ENCODE measurements around the gene XRCC5. TPM values are rescaled to one million over a fixed set of nuclear protein-coding genes. Genes with fewer than 3 reads are reported as not detected.

XRCC5 gene
- total and polyA plus RNA-seq, 2 donors = 113 to 390 TPM

DNA sequence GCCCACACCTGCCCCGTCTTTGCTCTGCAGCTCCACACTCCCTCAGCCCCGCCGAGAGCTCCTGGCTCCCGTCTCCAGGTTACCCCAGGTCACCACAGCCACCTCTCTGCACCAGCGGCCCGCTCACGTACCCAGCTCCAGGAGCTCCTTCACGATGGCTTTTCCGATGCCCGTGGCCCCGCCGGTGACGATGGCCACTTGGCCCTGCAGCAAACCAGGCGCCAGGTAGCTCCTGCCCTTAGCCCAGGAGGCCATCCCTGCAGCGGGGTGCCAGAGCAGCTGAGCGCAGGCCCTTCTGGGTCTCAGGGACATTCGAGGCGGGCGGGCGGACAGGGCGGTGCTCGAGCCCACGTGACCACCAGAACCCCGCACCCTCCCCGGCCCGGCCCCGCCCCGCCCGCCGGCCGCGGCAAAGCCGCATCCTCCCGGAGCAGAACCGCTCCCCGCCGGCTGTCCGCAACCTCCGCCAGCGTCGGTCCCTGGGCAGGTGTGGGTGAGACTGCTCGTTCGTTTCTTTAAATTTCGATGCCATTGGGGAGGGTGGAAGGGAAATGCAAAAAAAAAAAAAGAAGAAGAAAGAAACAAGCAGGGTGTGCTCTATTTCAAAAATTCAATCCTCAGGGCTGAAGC is 27.5 kb upstream of the XRCC5 start, which contains the start of the genes PECR and TMEM169:
Gene PECR, minus strand, starts transcription at position 323 of the 630 bp plus-strand sequence. Its CDS starts 68 bp downstream, at position 255.
Gene TMEM169, plus strand, starts transcription at position 433 of the 630 bp plus-strand sequence. CDS start 14,045 bp downstream, outside the sequence.
- peak within 1 kb of the TSS; percentile 55 to 58 for H3K27ac ChIP-seq (ENCODE audit: low read depth in 1 of 2, low read length in 1 of 2)
- H3K27me3 ChIP-seq (ENCODE audit: control insufficient read depth in 2 of 2, insufficient read depth in 1 of 2, low read length in 1 of 2) = no peaks in the 10 kb centered on the region

DNA sequence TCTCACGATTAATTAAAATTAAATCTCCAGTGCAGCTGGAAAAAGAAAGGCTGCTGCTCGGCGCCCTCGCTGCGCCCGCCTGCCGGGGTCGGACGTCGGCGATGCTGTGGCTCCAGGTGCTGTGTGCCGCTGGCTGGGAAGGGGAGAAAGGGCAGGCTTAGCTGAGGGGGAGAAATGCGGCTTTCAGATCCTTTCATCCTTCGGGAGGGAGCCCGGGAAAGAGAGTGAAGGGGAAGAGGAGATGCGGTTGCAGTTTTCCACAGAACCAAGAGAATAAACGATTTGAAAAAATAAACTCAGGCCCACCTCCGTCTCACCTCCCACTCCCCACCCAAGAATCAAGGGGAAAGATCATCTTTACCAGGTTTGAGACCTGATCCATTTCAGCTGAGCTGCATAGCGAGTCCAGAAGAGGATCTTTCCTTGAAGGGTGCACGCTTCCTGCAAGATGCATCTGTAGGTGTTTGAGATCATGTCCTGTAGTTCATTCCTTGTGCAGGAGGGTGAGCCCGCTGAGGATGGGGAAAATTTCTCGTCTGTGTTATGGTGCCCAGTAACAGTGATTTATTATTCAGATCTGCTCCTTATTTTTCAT is 26.9 kb upstream of the XRCC5 start:
- Histone ChIP-seq H3K27me3 (ENCODE audit: control insufficient read depth in 2 of 2, insufficient read depth in 1 of 2, low read length in 1 of 2) (no peaks in the 10 kb centered on the region), H3K4me3 (ENCODE audit: low read length in 2 of 2) (peak overlapping the region; percentile 59 to 77), H3K4me1 (ENCODE audit: control insufficient read depth in 2 of 2, insufficient read depth in 2 of 2, low read length in 2 of 2) (peaks cover 26 to 43% of the 10 kb centered on the region in 2 donors), H3K36me3 (ENCODE audit: control insufficient read depth in 2 of 2, insufficient read depth in 2 of 2, low read length in 1 of 2) (no peaks in the 10 kb centered on the region), H3K27ac (ENCODE audit: low read depth in 1 of 2, low read length in 1 of 2) (peak overlapping the region; percentile 31 to 55), H3K9me3 (ENCODE audit: control insufficient read depth in 2 of 2, insufficient read depth in 1 of 2, low read length in 1 of 2) (no peaks in the 10 kb centered on the region)
- DNase-seq (ENCODE audit: low read depth in 6 of 9, low spot score in 9 of 9) = no peak
- WGBS = 19% methylated on average over 22 of the region's 22 CpGs

More for the DNA sequence above, 27.5 kb upstream of the XRCC5 start, which contains the start of the genes PECR and TMEM169:
- H3K4me3 ChIP-seq (ENCODE audit: low read length in 2 of 2) = peak within 1 kb of the TSS; percentile 59 to 77
- peak in 5 of 9 donors; percentile 40 to 72 (median 58) for DNase-seq (ENCODE audit: low read depth in 6 of 9, low spot score in 9 of 9)
- H3K9me3 ChIP-seq (ENCODE audit: control insufficient read depth in 2 of 2, insufficient read depth in 1 of 2, low read length in 1 of 2) = no peaks in the 10 kb centered on the region
- peaks cover 26 to 43% of the 10 kb centered on the region in 2 donors for H3K4me1 ChIP-seq (ENCODE audit: control insufficient read depth in 2 of 2, insufficient read depth in 2 of 2, low read length in 2 of 2)
- WGBS = 1% methylated on average over 44 of the region's 44 CpGs
- H3K36me3 ChIP-seq (ENCODE audit: control insufficient read depth in 2 of 2, insufficient read depth in 2 of 2, low read length in 1 of 2) = no peaks in the 10 kb centered on the region

DNA sequence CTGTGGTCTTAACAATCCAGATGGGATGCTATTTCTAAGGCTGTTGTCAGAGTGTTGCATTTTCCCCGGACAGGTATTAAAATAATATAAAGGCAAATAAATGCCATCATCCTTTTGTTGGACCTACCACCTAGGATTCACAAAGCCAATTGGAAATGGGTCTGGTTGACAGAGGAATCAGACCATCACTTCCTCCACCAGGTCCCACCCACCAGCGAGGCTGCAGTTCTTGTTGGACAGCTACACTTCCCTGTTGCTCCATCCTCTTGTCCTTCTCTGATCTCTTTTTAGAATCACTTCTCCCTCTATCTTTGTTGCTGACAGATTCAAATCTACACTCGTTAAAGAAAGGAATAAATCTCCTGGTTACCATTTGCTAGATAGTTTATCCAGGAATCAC is 26.3 kb upstream of the XRCC5 start:
- H3K4me3 ChIP-seq (ENCODE audit: low read length in 2 of 2) = no peak overlapping the region
- H3K4me1 ChIP-seq (ENCODE audit: control insufficient read depth in 2 of 2, insufficient read depth in 2 of 2, low read length in 2 of 2) = peaks cover 26 to 43% of the 10 kb centered on the region in 2 donors
- H3K9me3 ChIP-seq (ENCODE audit: control insufficient read depth in 2 of 2, insufficient read depth in 1 of 2, low read length in 1 of 2) = no peaks in the 10 kb centered on the region
- H3K27me3 ChIP-seq (ENCODE audit: control insufficient read depth in 2 of 2, insufficient read depth in 1 of 2, low read length in 1 of 2) = no peaks in the 10 kb centered on the region
- 88% methylated on average over 3 of the region's 3 CpGs for WGBS
- H3K36me3 ChIP-seq (ENCODE audit: control insufficient read depth in 2 of 2, insufficient read depth in 2 of 2, low read length in 1 of 2) = no peaks in the 10 kb centered on the region
- no peak overlapping the region for H3K27ac ChIP-seq (ENCODE audit: low read depth in 1 of 2, low read length in 1 of 2)
- no peak for DNase-seq (ENCODE audit: low read depth in 6 of 9, low spot score in 9 of 9)

DNA sequence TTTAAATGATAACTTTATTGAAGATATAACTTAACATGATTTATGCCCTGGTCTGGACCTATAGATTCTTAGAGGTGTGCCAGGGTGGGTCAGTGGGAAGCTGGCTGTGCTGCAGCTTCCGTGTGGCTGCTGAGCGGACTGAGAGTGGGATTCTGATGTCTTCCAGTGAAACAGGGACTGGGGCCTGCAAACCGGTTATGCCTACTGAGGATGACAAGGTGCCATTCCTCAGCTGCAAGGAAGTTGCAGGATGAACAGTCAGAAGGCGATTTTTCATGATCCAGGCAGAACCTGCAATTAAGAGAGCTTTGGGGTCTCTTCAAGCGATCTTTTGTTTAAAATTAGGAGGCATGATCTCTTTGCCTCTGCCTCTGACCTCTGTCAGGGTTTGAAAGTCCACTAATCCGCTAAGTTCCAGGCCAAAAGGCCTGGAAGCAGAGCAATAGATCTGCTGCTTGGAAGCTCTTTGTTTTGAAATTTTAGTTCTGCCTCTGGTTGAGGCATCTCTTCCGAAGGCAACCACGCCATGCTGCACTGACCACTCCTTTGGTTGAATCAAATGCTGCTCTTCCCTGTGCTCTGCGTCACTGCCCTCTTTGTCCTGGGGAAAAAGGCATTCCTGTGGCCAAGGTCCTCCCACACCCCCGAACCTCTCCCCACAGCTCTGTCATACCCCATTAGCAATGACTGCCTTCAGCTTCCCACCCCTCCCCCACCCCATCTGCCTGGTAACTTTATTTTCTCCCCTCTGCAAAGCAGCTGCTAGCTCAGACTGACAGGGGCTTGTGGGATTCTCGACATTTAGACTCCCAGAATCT is 25.5 kb upstream of the XRCC5 start:
- Histone ChIP-seq H3K4me3 (ENCODE audit: low read length in 2 of 2) (no peak overlapping the region), H3K36me3 (ENCODE audit: control insufficient read depth in 2 of 2, insufficient read depth in 2 of 2, low read length in 1 of 2) (no peaks in the 10 kb centered on the region), H3K27ac (ENCODE audit: low read depth in 1 of 2, low read length in 1 of 2) (peak overlapping the region; percentile 36 to 86), H3K9me3 (ENCODE audit: control insufficient read depth in 2 of 2, insufficient read depth in 1 of 2, low read length in 1 of 2) (no peaks in the 10 kb centered on the region), H3K4me1 (ENCODE audit: control insufficient read depth in 2 of 2, insufficient read depth in 2 of 2, low read length in 2 of 2) (peaks cover 26 to 43% of the 10 kb centered on the region in 2 donors), H3K27me3 (ENCODE audit: control insufficient read depth in 2 of 2, insufficient read depth in 1 of 2, low read length in 1 of 2) (no peaks in the 10 kb centered on the region)
- WGBS = 84% methylated on average over 11 of the region's 11 CpGs
- peak in 5 of 9 donors; percentile 27 to 75 (median 46) for DNase-seq (ENCODE audit: low read depth in 6 of 9, low spot score in 9 of 9)

DNA sequence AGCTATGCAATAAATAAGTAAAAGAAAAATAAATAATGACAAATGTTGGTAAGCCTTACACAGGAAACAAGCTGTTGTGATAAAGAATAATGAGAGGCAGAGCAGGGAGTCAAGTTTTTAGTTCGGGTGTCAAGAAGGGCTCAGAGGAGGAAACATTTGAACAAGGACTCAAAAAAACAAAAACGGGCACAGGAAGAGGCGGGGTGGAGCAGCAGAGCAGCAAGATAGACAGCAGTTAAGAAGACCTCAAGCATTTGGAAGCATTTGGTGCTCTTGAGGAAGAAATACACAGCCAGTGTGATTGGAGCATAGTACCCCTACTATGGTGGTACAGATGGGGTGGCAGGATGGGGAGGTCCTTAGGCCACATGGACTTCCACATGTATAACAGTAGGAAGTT is 24.6 kb upstream of the XRCC5 start:
- Histone ChIP-seq H3K9me3 (ENCODE audit: control insufficient read depth in 2 of 2, insufficient read depth in 1 of 2, low read length in 1 of 2) (no peaks in the 10 kb centered on the region), H3K27me3 (ENCODE audit: control insufficient read depth in 2 of 2, insufficient read depth in 1 of 2, low read length in 1 of 2) (no peaks in the 10 kb centered on the region), H3K27ac (ENCODE audit: low read depth in 1 of 2, low read length in 1 of 2) (peak overlapping the region; percentile 80 to 86), H3K4me3 (ENCODE audit: low read length in 2 of 2) (no peak overlapping the region), H3K4me1 (ENCODE audit: control insufficient read depth in 2 of 2, insufficient read depth in 2 of 2, low read length in 2 of 2) (peaks cover 26 to 43% of the 10 kb centered on the region in 2 donors), H3K36me3 (ENCODE audit: control insufficient read depth in 2 of 2, insufficient read depth in 2 of 2, low read length in 1 of 2) (no peaks in the 10 kb centered on the region)
- 34% methylated on average over 3 of the region's 3 CpGs for WGBS
- DNase-seq (ENCODE audit: low read depth in 6 of 9, low spot score in 9 of 9) = peak in 6 of 9 donors; percentile 33 to 79 (median 52)

DNA sequence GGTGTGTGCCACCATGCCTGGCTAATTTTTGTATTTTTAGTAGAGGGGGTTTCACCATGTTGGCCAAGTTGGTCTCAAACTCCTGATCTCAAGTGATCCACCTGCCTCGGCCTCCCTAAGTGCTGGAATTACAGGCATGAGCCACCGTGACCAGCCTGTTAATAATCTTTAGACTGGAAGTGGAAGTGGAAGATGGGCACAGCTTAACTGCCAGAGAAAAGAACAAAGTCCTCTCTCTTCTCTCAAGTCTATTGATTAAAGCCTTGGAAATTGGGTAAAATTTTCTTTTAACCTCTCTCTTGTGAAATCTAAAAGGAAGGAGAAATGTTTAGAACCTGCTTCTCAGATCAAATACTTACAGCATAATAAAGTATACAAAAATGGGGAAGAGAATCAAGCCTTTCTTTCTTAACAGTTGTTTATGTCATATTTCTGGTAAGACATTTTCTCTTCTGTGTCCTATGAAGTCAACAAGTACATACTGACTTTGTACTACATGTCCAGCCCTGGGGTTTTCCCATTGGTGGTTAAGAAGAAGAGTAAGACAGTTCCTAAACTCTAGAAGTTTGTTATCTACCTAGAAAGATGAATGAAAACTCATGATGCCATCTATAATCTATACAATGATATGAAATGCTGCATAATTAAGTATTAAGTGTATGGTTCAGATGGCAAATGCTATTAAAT is 22.8 kb upstream of the XRCC5 start:
- no peaks in the 10 kb centered on the region for H3K36me3 ChIP-seq (ENCODE audit: control insufficient read depth in 2 of 2, insufficient read depth in 2 of 2, low read length in 1 of 2)
- no peaks in the 10 kb centered on the region for H3K9me3 ChIP-seq (ENCODE audit: control insufficient read depth in 2 of 2, insufficient read depth in 1 of 2, low read length in 1 of 2)
- WGBS = 96% methylated on average over 2 of the region's 2 CpGs
- no peak for DNase-seq (ENCODE audit: low read depth in 6 of 9, low spot score in 9 of 9)
- H3K4me1 ChIP-seq (ENCODE audit: control insufficient read depth in 2 of 2, insufficient read depth in 2 of 2, low read length in 2 of 2) = peaks cover 26 to 37% of the 10 kb centered on the region in 2 donors
- no peaks in the 10 kb centered on the region for H3K27me3 ChIP-seq (ENCODE audit: control insufficient read depth in 2 of 2, insufficient read depth in 1 of 2, low read length in 1 of 2)
- H3K27ac ChIP-seq (ENCODE audit: low read depth in 1 of 2, low read length in 1 of 2) = no peak overlapping the region
- H3K4me3 ChIP-seq (ENCODE audit: low read length in 2 of 2) = no peak overlapping the region

DNA sequence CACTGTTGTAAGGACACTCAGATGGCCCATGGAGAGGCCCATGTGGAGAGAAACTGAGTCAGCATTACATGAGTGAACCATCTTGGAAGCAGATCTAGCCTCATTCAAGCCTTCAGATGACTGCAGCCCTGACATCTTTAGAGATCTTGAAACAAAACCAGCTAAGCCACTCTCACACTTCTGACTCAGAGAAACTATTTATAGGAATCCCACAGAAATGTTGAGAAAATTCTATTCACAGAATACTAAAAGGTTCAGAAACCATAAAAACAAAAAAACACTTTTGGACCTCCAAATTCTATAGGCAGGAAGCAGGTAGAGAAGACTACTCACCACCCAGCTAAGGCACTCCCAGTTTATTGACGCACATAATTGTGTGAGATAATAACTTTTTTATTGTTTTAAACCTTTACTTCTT is 18.8 kb upstream of the XRCC5 start:
- Histone ChIP-seq H3K9me3 (ENCODE audit: control insufficient read depth in 2 of 2, insufficient read depth in 1 of 2, low read length in 1 of 2) (no peaks in the 10 kb centered on the region), H3K27ac (ENCODE audit: low read depth in 1 of 2, low read length in 1 of 2) (no peak overlapping the region), H3K4me1 (ENCODE audit: control insufficient read depth in 2 of 2, insufficient read depth in 2 of 2, low read length in 2 of 2) (peaks cover 2% of the 10 kb centered on the region in 2 donors), H3K27me3 (ENCODE audit: control insufficient read depth in 2 of 2, insufficient read depth in 1 of 2, low read length in 1 of 2) (no peaks in the 10 kb centered on the region), H3K36me3 (ENCODE audit: control insufficient read depth in 2 of 2, insufficient read depth in 2 of 2, low read length in 1 of 2) (no peaks in the 10 kb centered on the region), H3K4me3 (ENCODE audit: low read length in 2 of 2) (no peak overlapping the region)
- no peak for DNase-seq (ENCODE audit: low read depth in 6 of 9, low spot score in 9 of 9)
- 98% methylated on average over 1 of the region's 1 CpG for WGBS

DNA sequence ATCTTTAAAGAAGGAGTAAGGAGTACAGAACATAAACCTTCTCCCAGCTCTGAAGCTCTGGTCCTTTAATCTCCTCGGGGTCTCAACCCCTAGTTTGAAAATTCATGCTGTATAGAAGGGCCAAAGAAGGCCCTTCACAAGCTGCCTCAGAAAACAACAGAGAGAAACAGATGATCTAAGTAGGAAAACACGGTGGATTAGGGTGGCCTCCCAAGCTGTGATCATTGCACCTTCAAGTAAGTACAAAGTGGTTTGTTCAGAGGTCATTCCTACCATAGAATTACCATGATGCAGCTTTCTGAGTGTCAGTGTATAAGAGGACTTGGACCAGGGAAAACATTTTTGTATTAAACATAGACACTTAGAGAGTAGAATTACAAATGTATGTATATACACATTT is 16.5 kb upstream of the XRCC5 start:
- no peak for DNase-seq (ENCODE audit: low read depth in 6 of 9, low spot score in 9 of 9)
- no peak overlapping the region for H3K27ac ChIP-seq (ENCODE audit: low read depth in 1 of 2, low read length in 1 of 2)
- H3K4me3 ChIP-seq (ENCODE audit: low read length in 2 of 2) = no peak overlapping the region
- no peaks in the 10 kb centered on the region for H3K27me3 ChIP-seq (ENCODE audit: control insufficient read depth in 2 of 2, insufficient read depth in 1 of 2, low read length in 1 of 2)
- no peaks in the 10 kb centered on the region for H3K9me3 ChIP-seq (ENCODE audit: control insufficient read depth in 2 of 2, insufficient read depth in 1 of 2, low read length in 1 of 2)
- WGBS = 92% methylated on average over 2 of the region's 2 CpGs
- no peaks in the 10 kb centered on the region for H3K4me1 ChIP-seq (ENCODE audit: control insufficient read depth in 2 of 2, insufficient read depth in 2 of 2, low read length in 2 of 2)
- H3K36me3 ChIP-seq (ENCODE audit: control insufficient read depth in 2 of 2, insufficient read depth in 2 of 2, low read length in 1 of 2) = no peaks in the 10 kb centered on the region
